Jurkat, Clone E6-1 (cell line): Measurements from ENCODE around the gene LAMA1. TPM values are rescaled to one million over a fixed set of nuclear protein-coding genes. Genes with fewer than 3 reads are reported as not detected.
"Not testable (repeated sequence)": the region's sequence is repeated elsewhere in the genome, so short reads cannot be mapped to it uniquely, and the experiment has no call there.

Experiments
- DNase-seq: peaks from one replicate; pipeline ENCODE4 v3.0.0-alpha.2; 2011; ENCODE audit warnings: low read depth, low spot score
- H3K4me3 ChIP-seq: 2 replicates; pipeline ENCODE4 v1.5.1; 2011; ENCODE audit warnings: mild to moderate bottlenecking, low read length, control low read depth, moderate library complexity
- polyA plus RNA-seq: library from polyadenylated mRNA; unstranded; fragments of >200 nt; gene quantifications from one replicate; pipeline ENCODE4 v1.2.1, GENCODE V29; 2012; ENCODE audit warnings: missing spikeins; ENCODE audit not compliant: insufficient read length, insufficient read depth

Gene LAMA1
- polyA plus RNA-seq: not detected

- no peak for DNase-seq
- no peak within 1 kb of the TSS for H3K4me3 ChIP-seq
Observed at GRCh38 chr18:7117390-7118355, at the start of gene LAMA1. LAMA1 (minus strand) TSS chr18:7117797; CDS start chr18:7117720, 77 bp downstream.

- no peak for DNase-seq
- H3K4me3 ChIP-seq: no peak overlapping the region
Observed at GRCh38 chr18:7165846-7166393, 48.3 kb upstream of the LAMA1 start.

GRCh38 chr18:7164323-7165004 lies 46.9 kb upstream of the LAMA1 start:
- no peak overlapping the region for H3K4me3 ChIP-seq
- peak; percentile 19 for DNase-seq

GRCh38 chr18:7158216-7158615 lies 40.6 kb upstream of the LAMA1 start:
- no peak for DNase-seq

DNA sequence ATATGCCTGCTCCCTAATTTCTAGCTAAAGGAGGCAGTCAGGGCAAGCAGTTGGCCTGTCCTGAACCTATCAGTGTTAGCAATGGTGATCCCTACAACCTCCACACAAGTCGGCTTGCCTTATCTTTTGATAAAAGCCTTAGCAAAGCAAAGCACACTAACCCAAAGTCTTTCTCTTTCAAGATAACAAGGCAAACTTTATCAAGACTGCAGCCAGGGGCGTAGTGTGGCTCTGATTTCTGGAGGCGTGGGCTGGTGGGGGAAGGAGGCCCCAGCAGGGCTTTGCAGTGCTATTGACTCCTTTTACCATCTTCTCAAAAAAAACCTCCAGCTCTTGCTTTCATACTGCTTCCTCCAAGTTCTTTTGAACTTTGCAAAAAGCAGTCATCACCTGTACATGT lies 40.2 kb upstream of the LAMA1 start:
- H3K4me3 ChIP-seq: no peak overlapping the region
- peak; percentile 2 for DNase-seq

More at GRCh38 chr18:7158216-7158615, 40.6 kb upstream of the LAMA1 start:
- H3K4me3 ChIP-seq: no peak overlapping the region

DNA sequence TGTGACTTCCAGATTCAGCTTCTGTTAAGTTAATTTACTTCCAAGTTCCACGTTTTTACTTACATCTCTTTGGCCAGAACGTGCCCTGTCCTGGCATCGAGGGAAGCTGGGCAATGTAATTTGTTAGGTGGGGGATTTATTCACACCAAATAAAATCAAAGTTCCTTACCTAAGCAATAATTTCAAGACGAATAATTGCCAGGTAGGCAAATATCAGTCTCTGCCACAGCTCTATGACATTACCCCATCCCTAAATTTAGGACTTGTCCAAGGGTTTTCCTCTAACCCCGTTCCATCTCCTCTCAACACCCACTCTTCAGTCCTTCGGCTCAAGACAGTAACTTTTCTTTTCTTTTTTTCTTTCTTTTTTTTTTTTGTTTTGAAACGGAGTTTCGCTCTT lies 38.3 kb upstream of the LAMA1 start:
- H3K4me3 ChIP-seq: no peak overlapping the region

DNA sequence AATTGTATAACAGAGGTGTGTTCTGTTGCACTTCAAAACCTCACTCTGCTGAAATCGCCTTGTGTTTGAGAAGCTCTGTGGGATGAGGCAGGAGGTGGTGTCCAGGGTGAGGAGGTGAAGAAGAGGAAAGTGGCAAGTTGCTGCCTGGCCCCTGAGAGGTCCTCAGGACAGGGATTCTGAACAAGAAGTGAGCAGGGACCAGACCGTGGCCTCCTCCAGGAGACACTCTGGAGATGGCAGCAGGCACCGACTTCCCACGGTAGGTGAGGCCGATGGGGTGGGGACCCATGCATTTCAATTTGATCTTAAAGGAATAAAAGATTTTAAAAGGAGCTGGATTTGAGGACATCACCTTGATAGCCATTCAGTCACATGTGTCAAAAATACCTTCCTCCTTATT lies 37.5 kb upstream of the LAMA1 start:
- no peak overlapping the region for H3K4me3 ChIP-seq
- DNase-seq: no peak

More for the DNA sequence above, 38.3 kb upstream of the LAMA1 start:
- DNase-seq: no peak

DNA sequence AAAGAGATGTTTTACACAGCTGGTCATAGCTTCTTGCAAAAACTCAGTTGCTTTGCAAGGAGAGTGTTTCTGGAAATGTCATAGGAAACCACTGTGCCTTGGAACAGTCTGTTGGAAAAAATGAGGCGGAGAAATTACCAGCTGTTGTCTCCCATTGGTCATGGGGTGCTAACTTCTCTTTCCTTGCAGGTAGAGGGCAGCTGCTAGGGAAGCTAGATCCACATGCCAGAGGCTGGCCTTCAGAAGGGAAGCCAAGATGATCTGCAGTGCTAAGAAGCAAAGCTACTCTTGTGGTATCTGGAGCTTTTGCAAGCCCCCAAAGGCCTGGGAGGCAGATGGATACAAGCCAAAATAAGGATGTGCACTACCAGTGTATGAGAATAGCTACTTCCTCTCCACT lies 34.8 kb upstream of the LAMA1 start:
- H3K4me3 ChIP-seq: no peak overlapping the region
- no peak for DNase-seq

- no peak for DNase-seq
Observed at GRCh38 chr18:7147399-7147798, 29.8 kb upstream of the LAMA1 start.

DNA sequence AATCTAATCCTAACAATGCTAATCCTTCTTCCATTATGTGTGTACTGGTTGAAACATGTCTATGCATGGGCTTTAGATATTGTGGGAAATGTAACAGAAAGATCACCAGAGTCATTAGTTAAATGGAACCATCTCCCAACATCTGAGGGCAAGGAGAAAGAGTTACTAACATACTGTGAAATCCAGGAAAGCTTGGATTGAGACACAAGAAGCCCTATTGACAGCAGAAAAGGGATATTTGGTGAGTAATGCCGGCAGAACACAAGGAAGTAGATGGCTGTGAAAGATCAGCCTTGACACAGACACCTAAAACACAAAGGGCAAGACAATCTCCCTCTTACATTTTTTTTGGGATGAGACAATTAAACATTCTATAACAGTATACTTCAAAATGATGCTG lies 28.5 kb upstream of the LAMA1 start:
- no peak for DNase-seq
- no peak overlapping the region for H3K4me3 ChIP-seq

More at GRCh38 chr18:7147399-7147798, 29.8 kb upstream of the LAMA1 start:
- H3K4me3 ChIP-seq: no peak overlapping the region

GRCh38 chr18:7144921-7145320 lies 27.3 kb upstream of the LAMA1 start:
- not testable (repeated sequence) for H3K4me3 ChIP-seq, DNase-seq

DNA sequence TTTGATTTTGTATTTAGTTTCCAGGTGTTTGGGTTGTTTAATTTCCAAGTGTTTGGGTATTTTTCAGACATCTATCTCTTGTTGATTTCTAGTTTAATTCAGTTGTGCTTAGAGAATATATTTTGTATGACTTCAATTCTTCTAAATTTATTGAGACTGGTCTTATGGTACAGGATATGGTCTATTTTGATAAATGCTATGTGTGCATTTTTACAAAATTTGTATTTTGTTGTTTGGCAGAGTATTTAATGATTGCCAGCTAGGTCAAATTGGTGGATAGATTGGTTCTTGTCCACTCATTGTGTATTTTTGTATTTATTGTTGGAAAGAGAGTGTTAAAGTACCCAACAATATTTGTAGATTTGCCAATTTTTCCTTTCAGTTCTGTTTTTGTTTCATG lies 23.7 kb upstream of the LAMA1 start:
- no peak for DNase-seq
- no peak overlapping the region for H3K4me3 ChIP-seq

DNA sequence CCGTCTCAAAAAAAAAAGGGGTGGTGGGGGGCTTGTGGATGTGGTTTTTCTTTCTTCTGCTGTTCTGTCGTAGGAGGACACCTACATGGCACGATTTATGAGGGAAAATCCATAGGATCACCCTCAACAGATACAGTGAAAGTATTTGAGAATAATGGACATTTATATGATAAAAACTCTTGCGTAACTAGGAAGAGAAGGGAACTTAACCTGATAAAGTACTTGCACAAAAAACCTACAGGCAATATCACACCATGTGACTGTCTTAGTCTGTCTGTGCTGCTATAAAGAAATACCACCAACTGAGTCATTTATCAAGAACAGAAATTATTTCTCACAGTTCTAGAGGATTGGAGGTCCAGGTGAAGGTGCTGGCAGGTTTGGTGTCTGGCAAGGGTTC lies 21.8 kb upstream of the LAMA1 start:
- H3K4me3 ChIP-seq: no peak overlapping the region
- DNase-seq: no peak

- no peak overlapping the region for H3K4me3 ChIP-seq
- DNase-seq: no peak
Observed at GRCh38 chr18:7133181-7133580, 15.6 kb upstream of the LAMA1 start.

- no peak for DNase-seq
Observed at GRCh38 chr18:7132356-7133150, 15.0 kb upstream of the LAMA1 start.

DNA sequence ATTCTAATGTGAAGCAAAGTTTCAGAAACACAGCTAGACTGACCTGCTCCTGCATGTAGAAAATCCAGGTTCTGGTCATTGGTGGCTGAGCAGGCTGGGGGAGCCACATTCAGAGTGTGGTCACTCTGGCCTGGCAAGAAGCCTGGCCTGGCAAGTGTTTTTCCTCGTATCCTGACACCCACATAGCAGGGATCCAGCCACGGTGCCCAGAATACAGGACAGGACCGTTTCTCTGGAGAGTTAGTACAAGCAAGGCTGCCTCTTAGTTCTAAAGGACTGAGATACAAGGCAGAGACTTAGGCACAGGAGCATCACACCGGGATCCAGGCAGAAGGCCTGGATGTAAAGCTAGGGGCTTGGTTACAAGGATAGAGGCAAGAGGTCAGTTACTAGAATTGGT lies 4.8 kb upstream of the LAMA1 start:
- no peak for DNase-seq
- no peak overlapping the region for H3K4me3 ChIP-seq

More at GRCh38 chr18:7132356-7133150, 15.0 kb upstream of the LAMA1 start:
- H3K4me3 ChIP-seq: no peak overlapping the region

DNA sequence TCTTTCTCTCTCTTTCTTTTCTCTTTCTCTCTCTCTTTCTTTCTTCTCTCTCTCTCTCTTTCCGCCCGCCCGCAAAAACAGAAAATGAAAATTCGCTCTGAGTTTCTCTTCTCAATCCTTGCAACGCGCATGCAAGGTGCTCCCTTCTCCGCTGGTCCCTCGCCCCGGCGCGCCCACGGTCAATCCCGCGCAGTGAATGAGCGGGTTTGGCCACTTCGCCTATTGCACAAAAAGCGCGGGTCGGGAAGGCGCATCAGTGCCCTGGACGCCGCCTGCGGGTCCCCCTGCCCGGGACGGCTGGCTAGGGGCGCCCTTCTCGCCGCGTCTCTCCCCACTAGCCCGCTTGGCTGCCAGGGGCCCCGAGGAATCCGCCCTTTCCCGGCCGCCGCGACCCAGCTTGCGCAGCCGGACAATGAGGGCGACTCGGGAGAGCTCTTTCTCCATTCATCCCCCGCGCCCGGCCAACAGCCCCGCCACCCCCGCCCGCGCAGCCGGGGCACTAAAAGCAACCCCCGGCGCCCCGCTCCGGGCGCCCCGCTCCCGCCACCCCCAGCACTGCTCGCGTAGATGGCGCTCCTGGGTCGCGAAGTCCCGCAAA lies 706 bp downstream of the LAMA1 start:
- DNase-seq: no peak
- no peak overlapping the region for H3K4me3 ChIP-seq

- no peak for DNase-seq
- H3K4me3 ChIP-seq: no peak overlapping the region
Observed at GRCh38 chr18:7116001-7116730, 1.4 kb downstream of the LAMA1 start.
